Frontal cortex (tissue), 4 donors: Measurements from ENCODE around the gene FAM227B. TPM values are rescaled to one million over a fixed set of nuclear protein-coding genes. Genes with fewer than 3 reads are reported as not detected.

Source experiments
- DNase-seq, 2 donors: peaks; one replicate each; pipeline ENCODE4 v3.0.0; 2012; ENCODE audit warnings: low spot score in 2 of 2
- FAIRE-seq: peaks from 2 replicates; lab custom pipeline; 2012; peaks lifted over from hg19 to GRCh38; lab: Jason Lieb, UNC
- total RNA-seq: library from RNA; depleted of rRNA; stranded (reverse); fragments of >200 nt; gene quantifications from one replicate; pipeline ENCODE4 v1.2.3, GENCODE V29; 2014
- donor health status: control.
- donor health status: control.
- donor health status: control.

FAM227B gene
- total RNA-seq, 1 donor from 2014 or later: 5.3 TPM

- DNase-seq (no peak), FAIRE-seq (no peak)
Measured at GRCh38 chr15:49315391-49315823, 305.2 kb downstream of the FAM227B start.

GRCh38 chr15:49314716-49315115, 305.9 kb downstream of the FAM227B start:
- no peak for FAIRE-seq
- DNase-seq: no peak

GRCh38 chr15:49313650-49314049, 307.0 kb downstream of the FAM227B start:
- DNase-seq (no peak), FAIRE-seq (no peak)

GRCh38 chr15:49309889-49310288, 310.7 kb downstream of the FAM227B start:
- FAIRE-seq: no peak
- no peak for DNase-seq

GRCh38 chr15:49308686-49309085, 311.9 kb downstream of the FAM227B start:
- FAIRE-seq: no peak
- DNase-seq: no peak

- no peak for FAIRE-seq
Measured at GRCh38 chr15:49306551-49306950, 314.1 kb downstream of the FAM227B start.

GRCh38 chr15:49303003-49303402, 317.6 kb downstream of the FAM227B start:
- FAIRE-seq (no peak), DNase-seq (no peak)

More at GRCh38 chr15:49306551-49306950, 314.1 kb downstream of the FAM227B start:
- no peak for DNase-seq

GRCh38 chr15:49301562-49301961, 319.1 kb downstream of the FAM227B start:
- no peak for FAIRE-seq
- DNase-seq: no peak

GRCh38 chr15:49300856-49301255, 319.8 kb downstream of the FAM227B start:
- DNase-seq (no peak), FAIRE-seq (no peak)

GRCh38 chr15:49297584-49297983, 323.0 kb downstream of the FAM227B start:
- no peak for FAIRE-seq

GRCh38 chr15:49296258-49296657, 324.4 kb downstream of the FAM227B start:
- DNase-seq (no peak), FAIRE-seq (no peak)

More at GRCh38 chr15:49297584-49297983, 323.0 kb downstream of the FAM227B start:
- DNase-seq: no peak

GRCh38 chr15:49293941-49294340, 326.7 kb downstream of the FAM227B start:
- FAIRE-seq (no peak), DNase-seq (no peak)

- DNase-seq: no peak
- FAIRE-seq: no peak
Measured at GRCh38 chr15:49290191-49290590, 330.4 kb downstream of the FAM227B start.

- FAIRE-seq: no peak
- DNase-seq: no peak
Measured at GRCh38 chr15:49288391-49288790, 332.2 kb downstream of the FAM227B start.

- no peak for FAIRE-seq
- no peak for DNase-seq
Measured at GRCh38 chr15:49287481-49287880, 333.1 kb downstream of the FAM227B start.

- FAIRE-seq (no peak), DNase-seq (no peak)
Measured at GRCh38 chr15:49286649-49287404, 333.8 kb downstream of the FAM227B start.

GRCh38 chr15:49282366-49282765, 338.3 kb downstream of the FAM227B start:
- no peak for DNase-seq
- FAIRE-seq: no peak

GRCh38 chr15:49279521-49280456, 340.8 kb downstream of the FAM227B start:
- no peak for DNase-seq
- no peak for FAIRE-seq

- DNase-seq: no peak
- FAIRE-seq: no peak
Measured at GRCh38 chr15:49278751-49279150, 341.9 kb downstream of the FAM227B start.
